ENCODE measurements around the gene ESRP2.

ESRP2 gene

DNA sequence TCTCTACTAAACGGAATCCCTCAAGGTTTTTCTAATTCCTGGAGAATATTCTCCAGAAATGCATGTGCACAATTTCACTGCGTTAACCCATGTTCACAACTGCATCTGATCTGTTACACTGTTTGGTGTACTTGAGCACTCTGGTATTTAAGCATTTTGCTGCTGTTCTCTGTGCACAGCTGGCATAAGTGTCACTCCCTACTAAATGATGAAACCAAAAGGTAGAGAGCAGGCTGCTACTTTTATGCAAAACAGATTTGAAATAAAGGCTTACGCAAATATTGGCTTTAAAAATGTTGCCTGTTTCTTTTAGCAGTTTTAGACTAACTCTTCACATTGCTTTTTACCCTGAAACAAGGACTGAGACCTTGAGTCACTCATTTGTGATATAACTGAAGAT, 41.7 kb downstream of the ESRP2 start:
- Histone ChIP-seq H3K9ac (ENCODE audit: low read depth, low read length) (no peak overlapping the region), H3K4me1 (ENCODE audit: control insufficient read depth, insufficient read depth, low read length) (no peaks in the 10 kb centered on the region), H3K4me3 (ENCODE audit: low read depth, low read length) (no peak overlapping the region), H3K27me3 (ENCODE audit: control insufficient read depth, insufficient read depth, low read length) (no peaks in the 10 kb centered on the region), H3K36me3 (ENCODE audit: control insufficient read depth, insufficient read depth, low read length) (peaks cover 11% of the 10 kb centered on the region), H3K9me3 (ENCODE audit: control insufficient read depth, insufficient read depth, low read length) (no peaks in the 10 kb centered on the region)

DNA sequence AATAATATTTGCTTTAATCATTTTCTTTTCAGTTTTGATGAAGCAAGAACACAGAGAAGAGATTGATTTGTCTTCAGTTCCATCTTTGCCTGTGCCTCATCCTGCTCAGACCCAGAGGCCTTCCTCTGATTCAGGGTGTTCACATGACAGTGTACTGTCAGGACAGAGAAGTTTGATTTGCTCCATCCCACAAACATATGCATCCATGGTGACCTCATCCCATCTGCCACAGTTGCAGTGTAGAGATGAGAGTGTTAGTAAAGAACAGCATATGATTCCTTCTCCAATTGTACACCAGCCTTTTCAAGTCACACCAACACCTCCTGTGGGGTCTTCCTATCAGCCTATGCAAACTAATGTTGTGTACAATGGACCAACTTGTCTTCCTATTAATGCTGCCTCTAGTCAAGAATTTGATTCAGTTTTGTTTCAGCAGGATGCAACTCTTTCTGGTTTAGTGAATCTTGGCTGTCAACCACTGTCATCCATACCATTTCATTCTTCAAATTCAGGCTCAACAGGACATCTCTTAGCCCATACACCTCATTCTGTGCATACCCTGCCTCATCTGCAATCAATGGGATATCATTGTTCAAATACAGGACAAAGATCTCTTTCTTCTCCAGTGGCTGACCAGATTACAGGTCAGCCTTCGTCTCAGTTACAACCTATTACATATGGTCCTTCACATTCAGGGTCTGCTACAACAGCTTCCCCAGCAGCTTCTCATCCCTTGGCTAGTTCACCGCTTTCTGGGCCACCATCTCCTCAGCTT, 45.0 kb downstream of the ESRP2 start:
- H3K36me3 ChIP-seq (ENCODE audit: control insufficient read depth, insufficient read depth, low read length): peaks cover 11% of the 10 kb centered on the region
- H3K27me3 ChIP-seq (ENCODE audit: control insufficient read depth, insufficient read depth, low read length): no peaks in the 10 kb centered on the region
- no peaks in the 10 kb centered on the region for H3K9me3 ChIP-seq (ENCODE audit: control insufficient read depth, insufficient read depth, low read length)
- no peak overlapping the region for H3K4me3 ChIP-seq (ENCODE audit: low read depth, low read length)
- no peaks in the 10 kb centered on the region for H3K4me1 ChIP-seq (ENCODE audit: control insufficient read depth, insufficient read depth, low read length)
- no peak overlapping the region for H3K9ac ChIP-seq (ENCODE audit: low read depth, low read length)

DNA sequence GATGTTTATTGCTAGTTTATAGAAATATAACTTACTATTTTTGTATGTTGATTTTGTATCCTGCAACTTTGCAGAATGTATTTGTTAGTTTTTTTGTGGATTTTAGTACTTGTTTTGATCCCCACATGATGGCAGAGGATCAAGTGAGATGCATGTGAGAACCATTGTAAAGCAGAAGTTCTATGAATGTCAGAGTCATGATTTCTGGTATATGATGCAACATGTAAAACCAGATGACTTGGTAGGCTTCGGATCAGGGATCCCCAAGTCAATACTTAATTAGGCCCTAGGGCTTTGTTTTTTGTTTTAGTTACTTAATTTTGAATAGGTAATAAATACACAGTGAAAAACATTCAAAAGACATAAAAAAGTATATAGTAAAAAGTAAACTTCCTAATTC, 45.8 kb downstream of the ESRP2 start:
- no peaks in the 10 kb centered on the region for H3K9me3 ChIP-seq (ENCODE audit: control insufficient read depth, insufficient read depth, low read length)
- H3K4me3 ChIP-seq (ENCODE audit: low read depth, low read length): no peak overlapping the region
- no peaks in the 10 kb centered on the region for H3K27me3 ChIP-seq (ENCODE audit: control insufficient read depth, insufficient read depth, low read length)
- peaks cover 11% of the 10 kb centered on the region for H3K36me3 ChIP-seq (ENCODE audit: control insufficient read depth, insufficient read depth, low read length)
- H3K4me1 ChIP-seq (ENCODE audit: control insufficient read depth, insufficient read depth, low read length): no peaks in the 10 kb centered on the region
- H3K9ac ChIP-seq (ENCODE audit: low read depth, low read length): no peak overlapping the region

DNA sequence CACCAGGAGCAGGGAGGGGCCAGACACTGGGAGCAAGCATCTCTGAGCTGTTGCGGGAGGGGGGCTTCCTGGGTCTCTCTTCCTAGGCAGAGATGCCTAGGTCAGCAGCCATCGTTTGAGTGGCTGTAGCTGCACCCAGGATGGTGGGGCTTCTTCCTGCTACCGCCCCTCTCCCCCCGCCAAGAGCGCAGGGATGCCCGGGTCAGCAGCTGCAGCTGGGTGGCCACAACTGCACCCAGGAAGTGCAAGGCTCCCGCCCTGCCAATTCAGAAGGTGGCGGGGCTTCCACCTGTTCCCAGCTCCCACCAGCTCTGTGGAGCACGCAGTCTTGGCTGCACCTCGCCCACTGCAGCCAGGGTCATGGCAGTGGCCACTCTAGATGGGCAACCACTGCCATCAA, 47.8 kb downstream of the ESRP2 start:
- H3K4me3 ChIP-seq (ENCODE audit: low read depth, low read length): no peak overlapping the region
- H3K36me3 ChIP-seq (ENCODE audit: control insufficient read depth, insufficient read depth, low read length): peaks cover 11% of the 10 kb centered on the region
- no peaks in the 10 kb centered on the region for H3K9me3 ChIP-seq (ENCODE audit: control insufficient read depth, insufficient read depth, low read length)
- no peak overlapping the region for H3K9ac ChIP-seq (ENCODE audit: low read depth, low read length)
- H3K4me1 ChIP-seq (ENCODE audit: control insufficient read depth, insufficient read depth, low read length): no peaks in the 10 kb centered on the region
- no peaks in the 10 kb centered on the region for H3K27me3 ChIP-seq (ENCODE audit: control insufficient read depth, insufficient read depth, low read length)

DNA sequence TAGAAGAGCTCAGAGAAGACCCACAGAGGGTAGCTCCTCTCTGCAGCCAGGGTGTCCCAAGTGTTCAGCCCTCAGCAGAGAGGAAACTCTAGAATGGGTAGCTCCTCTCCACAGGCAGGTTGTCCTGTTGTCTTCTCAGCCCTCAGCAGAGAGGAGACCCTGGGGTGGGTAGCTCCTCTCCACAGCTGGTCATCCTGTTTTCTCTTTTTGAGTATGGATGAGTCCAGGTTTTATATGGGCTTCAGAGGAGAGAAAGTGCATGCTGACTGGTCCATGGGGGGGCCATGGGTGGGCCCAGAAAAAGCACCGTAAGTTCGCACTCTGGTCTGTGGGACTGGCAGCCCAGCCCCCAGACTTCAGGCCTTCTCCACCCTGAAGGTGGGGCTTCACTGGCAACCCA, 48.4 kb downstream of the ESRP2 start:
- H3K4me1 ChIP-seq (ENCODE audit: control insufficient read depth, insufficient read depth, low read length): no peaks in the 10 kb centered on the region
- H3K9me3 ChIP-seq (ENCODE audit: control insufficient read depth, insufficient read depth, low read length): no peaks in the 10 kb centered on the region
- no peak overlapping the region for H3K9ac ChIP-seq (ENCODE audit: low read depth, low read length)
- no peak overlapping the region for H3K4me3 ChIP-seq (ENCODE audit: low read depth, low read length)
- peaks cover 11% of the 10 kb centered on the region for H3K36me3 ChIP-seq (ENCODE audit: control insufficient read depth, insufficient read depth, low read length)
- H3K27me3 ChIP-seq (ENCODE audit: control insufficient read depth, insufficient read depth, low read length): no peaks in the 10 kb centered on the region

DNA sequence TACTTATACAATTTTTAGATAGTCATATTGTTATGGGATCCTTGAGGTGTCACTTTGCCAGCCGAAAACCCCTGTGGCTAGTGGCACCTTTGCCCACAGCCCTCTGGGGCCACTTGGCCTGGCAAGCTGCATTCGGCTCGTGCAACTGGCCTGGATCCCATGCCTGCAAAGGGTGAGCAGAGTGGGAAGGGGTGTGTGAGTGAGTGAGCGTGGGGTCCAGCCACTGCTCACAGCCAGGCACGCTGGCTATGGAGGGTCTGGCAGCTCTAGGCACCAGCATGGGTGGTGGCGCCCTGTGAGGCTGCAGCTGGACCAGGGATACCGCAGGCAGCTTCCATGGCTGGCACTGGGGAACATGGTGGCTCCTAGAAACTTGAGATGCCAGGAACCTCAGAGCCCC, 49.0 kb downstream of the ESRP2 start:
- Histone ChIP-seq H3K36me3 (ENCODE audit: control insufficient read depth, insufficient read depth, low read length) (peaks cover 11% of the 10 kb centered on the region), H3K27me3 (ENCODE audit: control insufficient read depth, insufficient read depth, low read length) (no peaks in the 10 kb centered on the region), H3K9ac (ENCODE audit: low read depth, low read length) (no peak overlapping the region), H3K4me3 (ENCODE audit: low read depth, low read length) (no peak overlapping the region), H3K9me3 (ENCODE audit: control insufficient read depth, insufficient read depth, low read length) (no peaks in the 10 kb centered on the region), H3K4me1 (ENCODE audit: control insufficient read depth, insufficient read depth, low read length) (no peaks in the 10 kb centered on the region)

DNA sequence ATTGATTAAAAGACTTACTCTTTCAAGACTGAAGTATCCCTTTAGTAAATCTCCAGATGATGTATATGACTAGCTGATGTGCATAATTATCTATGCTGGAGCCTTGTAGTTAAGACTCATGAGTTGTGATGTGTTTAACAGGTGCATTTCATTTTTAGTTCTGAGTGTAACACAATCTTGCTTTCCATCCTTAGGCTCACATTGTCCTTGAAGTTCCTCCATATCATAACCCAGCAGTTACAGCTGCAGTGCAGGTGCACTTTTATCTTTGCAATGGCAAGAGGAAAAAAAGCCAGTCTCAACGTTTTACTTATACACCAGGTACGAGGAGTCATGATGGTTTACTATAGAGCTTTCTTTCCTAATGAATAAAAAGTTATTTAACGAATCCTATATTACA, 52.9 kb downstream of the ESRP2 start:
- no peaks in the 10 kb centered on the region for H3K27me3 ChIP-seq (ENCODE audit: control insufficient read depth, insufficient read depth, low read length)
- no peaks in the 10 kb centered on the region for H3K4me1 ChIP-seq (ENCODE audit: control insufficient read depth, insufficient read depth, low read length)
- H3K9ac ChIP-seq (ENCODE audit: low read depth, low read length): no peak overlapping the region
- no peaks in the 10 kb centered on the region for H3K36me3 ChIP-seq (ENCODE audit: control insufficient read depth, insufficient read depth, low read length)
- H3K9me3 ChIP-seq (ENCODE audit: control insufficient read depth, insufficient read depth, low read length): no peaks in the 10 kb centered on the region
- H3K4me3 ChIP-seq (ENCODE audit: low read depth, low read length): no peak overlapping the region

DNA sequence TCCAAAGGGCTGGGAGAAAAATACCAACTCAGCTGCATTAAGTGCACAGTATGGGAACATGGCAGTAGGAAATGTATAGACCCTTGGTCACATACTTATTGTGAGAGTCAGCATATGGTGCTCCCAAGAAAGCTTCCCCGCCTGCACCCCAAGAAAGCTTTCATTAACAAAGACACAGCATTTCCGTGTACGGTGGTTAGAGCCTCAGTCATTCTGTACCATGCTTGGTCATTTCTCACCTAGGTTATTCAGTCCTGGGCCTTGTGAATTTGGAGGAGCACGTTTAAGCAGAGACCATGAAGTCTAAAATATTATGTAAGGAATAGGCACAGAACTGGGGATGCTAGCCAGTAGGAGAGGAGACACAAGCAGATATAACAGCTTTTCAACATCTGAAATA, 56.1 kb downstream of the ESRP2 start:
- no peaks in the 10 kb centered on the region for H3K36me3 ChIP-seq (ENCODE audit: control insufficient read depth, insufficient read depth, low read length)
- no peaks in the 10 kb centered on the region for H3K9me3 ChIP-seq (ENCODE audit: control insufficient read depth, insufficient read depth, low read length)
- no peaks in the 10 kb centered on the region for H3K27me3 ChIP-seq (ENCODE audit: control insufficient read depth, insufficient read depth, low read length)
- H3K4me1 ChIP-seq (ENCODE audit: control insufficient read depth, insufficient read depth, low read length): no peaks in the 10 kb centered on the region
- no peak overlapping the region for H3K9ac ChIP-seq (ENCODE audit: low read depth, low read length)
- no peak overlapping the region for H3K4me3 ChIP-seq (ENCODE audit: low read depth, low read length)

DNA sequence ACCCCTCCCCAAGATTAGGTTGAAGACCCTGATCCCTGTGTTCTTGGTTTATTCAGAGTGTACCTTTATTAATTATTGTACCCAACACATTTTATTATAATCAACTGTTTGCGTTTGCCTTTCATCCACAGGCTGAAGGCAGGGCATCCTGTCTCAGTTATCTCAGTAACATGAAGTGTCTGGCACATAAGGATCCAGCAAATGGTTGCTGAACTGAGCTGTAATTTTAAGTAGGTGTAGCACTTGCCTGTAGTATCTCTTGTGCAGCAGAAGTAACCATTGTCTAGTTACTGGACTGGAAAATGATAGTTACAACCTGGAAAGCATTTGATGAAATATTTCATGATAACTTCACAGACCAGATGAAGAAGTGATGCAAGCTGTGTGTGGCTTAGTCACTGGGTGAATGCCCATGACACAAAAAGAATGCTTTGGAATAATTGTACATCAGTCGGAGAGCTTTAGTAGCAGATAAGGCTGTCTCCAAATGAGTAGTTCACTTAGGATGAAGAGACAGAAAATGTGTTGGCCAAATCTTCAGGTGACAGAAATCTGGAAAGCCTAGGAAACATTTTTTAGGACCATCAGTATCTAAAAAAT, 56.6 kb downstream of the ESRP2 start:
- Histone ChIP-seq H3K4me3 (ENCODE audit: low read depth, low read length) (no peak overlapping the region), H3K9ac (ENCODE audit: low read depth, low read length) (no peak overlapping the region), H3K36me3 (ENCODE audit: control insufficient read depth, insufficient read depth, low read length) (no peaks in the 10 kb centered on the region)

More for the DNA sequence above, 56.6 kb downstream of the ESRP2 start:
- H3K27me3 ChIP-seq (ENCODE audit: control insufficient read depth, insufficient read depth, low read length): no peaks in the 10 kb centered on the region
- no peaks in the 10 kb centered on the region for H3K9me3 ChIP-seq (ENCODE audit: control insufficient read depth, insufficient read depth, low read length)
- no peaks in the 10 kb centered on the region for H3K4me1 ChIP-seq (ENCODE audit: control insufficient read depth, insufficient read depth, low read length)

Measured in iPS-15b (cell line).